A549 (cell line): ENCODE results near the gene TNFSF11. TPM values are rescaled to one million over a fixed set of nuclear protein-coding genes. Genes with fewer than 3 reads are reported as not detected.

Source experiments
- ATAC-seq, 2 experiments: fragments of 200-7000 bp in 1 of 2; fragments of >200 bp in 1 of 2; cut with Nextera tagmentation in 1 of 2; cut with Tn5 transposase in 1 of 2; 3 replicates each; pipeline versions ENCODE4 v1.8.0 to v1.9.1; 2018 to 2020; ENCODE audit warnings: mild to moderate bottlenecking in 1 of 2, moderate library complexity in 1 of 2
- CTCF ChIA-PET: fragments of 300-600 bp; sonication (Branson Sonifier 250); formaldehyde crosslinking; extraction: SDS; loops from one replicate; lab custom pipeline; 2021; ENCODE audit warnings: antibody characterized with exemption, inconsistent platforms; lab: Yijun Ruan, JAX
- POLR2A ChIA-PET: fragments of 350-600 bp; formaldehyde crosslinking; extraction: SDS; loops from one replicate; lab custom pipeline; 2021; ENCODE audit warnings: antibody characterized with exemption, inconsistent platforms; lab: Yijun Ruan, JAX
- DNase-seq, 2 experiments: peaks; one replicate each; pipeline versions ENCODE4 v3.0.0 to v3.0.0-alpha.2; 2011 to 2016; ENCODE audit warnings: low read depth in 1 of 2, low spot score in 1 of 2
- FAIRE-seq: peaks from 2 replicates; lab custom pipeline; 2011; peaks lifted over from hg19 to GRCh38; lab: Jason Lieb, UNC
- H3K27ac ChIP-seq, 2 experiments: fragments of >200 bp; sonication (Bioruptor Twin); formaldehyde crosslinking; 3 replicates each; pipeline ENCODE4 v1.5.1; 2016 to 2017
- H3K4me1 ChIP-seq: fragments of >200 bp; sonication (Bioruptor Twin); formaldehyde crosslinking; 3 replicates; pipeline ENCODE4 v1.6.1; 2016
- H3K4me2 ChIP-seq: fragments of >200 bp; sonication (Bioruptor Twin); formaldehyde crosslinking; 3 replicates; pipeline ENCODE4 v1.6.1; 2016
- H3K4me3 ChIP-seq: fragments of >200 bp; sonication (Bioruptor Twin); formaldehyde crosslinking; 3 replicates; pipeline ENCODE4 v1.5.1; 2016
- H3K9me3 ChIP-seq: fragments of >200 bp; sonication (Bioruptor Twin); formaldehyde crosslinking; 3 replicates; pipeline ENCODE4 v1.6.1; 2016
- CEBPB ChIP-seq, 2 experiments: fragments of >200 bp in 1 of 2; sonication (Bioruptor Twin) in 1 of 2; formaldehyde crosslinking in 1 of 2; IDR thresholded peaks; 2 replicates each; pipeline ENCODE4 v1.6.1; 2012 to 2016
- CHD2 ChIP-seq: fragments of 150-350 bp; IDR thresholded peaks from 2 replicates; pipeline ENCODE4 v1.6.1; 2014; ENCODE audit warnings: low read length; ENCODE audit not compliant: partially characterized antibody
- CTCF ChIP-seq: fragments of >200 bp; sonication (Bioruptor Twin); formaldehyde crosslinking; IDR thresholded peaks from 3 replicates; pipeline ENCODE4 v1.5.1; 2016
- FOXS1 ChIP-seq: fragments of 250-450 bp; sonication (Bioruptor Pico); IDR thresholded peaks from 2 replicates; pipeline ENCODE4 v1.5.0; 2020; ENCODE audit warnings: mild to moderate bottlenecking, moderate library complexity
- HES2 ChIP-seq: fragments of >200 bp; sonication (Bioruptor Twin); formaldehyde crosslinking; IDR thresholded peaks from 2 replicates; pipeline ENCODE4 v1.6.1; 2016
- HEYL ChIP-seq: fragments of 250-450 bp; sonication (Bioruptor Pico); IDR thresholded peaks from 2 replicates; pipeline ENCODE4 v1.8.0; 2021; ENCODE audit warnings: mild to moderate bottlenecking, moderate library complexity
- HOXB13 ChIP-seq: fragments of 250-450 bp; sonication (Bioruptor Pico); IDR thresholded peaks from 2 replicates; pipeline ENCODE4 v1.5.0; 2020; ENCODE audit warnings: low read depth, mild to moderate bottlenecking, moderate library complexity
- KDM5A ChIP-seq: fragments of 200-600 bp; sonication (generic); IDR thresholded peaks from 2 replicates; pipeline ENCODE4 v1.6.1; 2016; ENCODE audit warnings: antibody characterized with exemption, mild to moderate bottlenecking
- SMC3 ChIP-seq: fragments of >200 bp; sonication (Bioruptor Twin); formaldehyde crosslinking; IDR thresholded peaks from 3 replicates; pipeline ENCODE4 v1.6.1; 2018; ENCODE audit warnings: inconsistent platforms
- SREBF2 ChIP-seq: fragments of 450-650 bp; IDR thresholded peaks from 2 replicates; pipeline ENCODE4 v1.6.1; 2014; ENCODE audit warnings: mild to moderate bottlenecking, moderate library complexity
- TP53 ChIP-seq: fragments of 250-450 bp; sonication (Bioruptor Pico); IDR thresholded peaks from 2 replicates; pipeline ENCODE4 v1.5.0; 2021; ENCODE audit warnings: mild to moderate bottlenecking, moderate library complexity
- ZSCAN20 ChIP-seq: fragments of 250-450 bp; sonication (Bioruptor Pico); IDR thresholded peaks from 2 replicates; pipeline ENCODE4 v1.8.0; 2022; ENCODE audit warnings: mild to moderate bottlenecking, moderate library complexity
- WGBS: methylation state at CpG from one replicate; pipeline ENCODE4 v1.1.6; 2017; ENCODE audit errors: missing lambda C conversion rate; 5-methylcytosine and 5-hydroxymethylcytosine counted together
- polyA plus RNA-seq, 4 experiments: library from polyadenylated mRNA; depleted of rRNA in 3 of 4; stranded (reverse); fragments of >200 nt; fragmentation: RNase III in 1 of 4; extraction: RNeasy Plus Mini Kit Qiagen cat#74134 plus additional on column Dnase treatment in 1 of 4; gene quantifications; 2 replicates in 3 of 4; 3 replicates in 1 of 4; pipeline ENCODE4 v1.2.3, GENCODE V29; 2011 to 2017
- TF ChIP-seq, protein P1 (sequence below): IDR thresholded peaks from 2 replicates; pipeline ENCODE4 v1.6.1; 2012
- TF ChIP-seq, protein P2 (sequence below): IDR thresholded peaks from 2 replicates; pipeline ENCODE4 v1.6.1; 2012; ENCODE audit warnings: low read depth, borderline replicate concordance
- TF ChIP-seq, protein P3 (sequence below): fragments of 250-450 bp; sonication (Bioruptor Pico); IDR thresholded peaks from 2 replicates; pipeline ENCODE4 v1.5.0; 2021; ENCODE audit warnings: mild to moderate bottlenecking, moderate library complexity, borderline replicate concordance
- TF ChIP-seq, protein P4 (sequence below): fragments of 150-350 bp; IDR thresholded peaks from 2 replicates; pipeline ENCODE4 v1.6.1; 2014; ENCODE audit warnings: low read depth, mild to moderate bottlenecking, low read length

TNFSF11 gene
- polyA plus RNA-seq, 2 of the 4 experiments (the other 2 are of a cell fraction) = not detected

- Histone ChIP-seq H3K27ac (no peak overlapping the region), H3K9me3 (no peaks in the 10 kb centered on the region), H3K4me3 (no peak overlapping the region), H3K4me2 (no peak overlapping the region), H3K4me1 (no peaks in the 10 kb centered on the region)
- ATAC-seq = no peak
- POLR2A ChIA-PET = no interaction called here
- DNase-seq = no peak
- TF ChIP-seq ZSCAN20 (CRISPR knock-in tag) (no peak), HES2 (no peak), TP53 (CRISPR knock-in tag) (no peak), CTCF (no peak), SMC3 (no peak)
- TF ChIP-seq, protein P1, sequence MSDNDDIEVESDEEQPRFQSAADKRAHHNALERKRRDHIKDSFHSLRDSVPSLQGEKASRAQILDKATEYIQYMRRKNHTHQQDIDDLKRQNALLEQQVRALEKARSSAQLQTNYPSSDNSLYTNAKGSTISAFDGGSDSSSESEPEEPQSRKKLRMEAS = no peak
- 6% methylated on average over 2 of the region's 2 CpGs for WGBS
- CTCF ChIA-PET = no interaction called here
- no peak for FAIRE-seq
Observed at GRCh38 chr13:42623916-42624315, 50.0 kb downstream of the TNFSF11 start.

DNA sequence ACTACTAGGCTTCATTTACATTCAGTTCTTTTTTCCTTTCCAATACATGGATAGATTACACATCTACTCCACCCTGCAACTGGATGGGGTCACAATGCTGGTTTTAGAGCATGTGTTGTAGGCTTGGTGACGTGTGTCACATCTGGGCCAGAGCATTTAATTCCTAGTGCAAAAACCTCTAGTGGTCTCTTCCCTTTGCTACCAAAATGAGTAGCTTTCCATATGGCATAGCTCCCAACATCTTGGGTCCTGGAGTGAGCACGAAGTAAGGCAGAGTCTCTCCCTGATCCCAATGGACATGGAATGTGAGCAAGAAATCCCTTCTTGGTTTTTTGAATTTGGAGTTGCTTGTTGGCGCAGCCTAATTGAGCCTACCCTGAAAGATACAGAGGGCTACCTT lies 51.7 kb downstream of the TNFSF11 start:
- no peak for FAIRE-seq
- Histone ChIP-seq H3K4me3 (no peak overlapping the region), H3K4me2 (no peak overlapping the region)
- CTCF ChIA-PET = interaction anchor here (1.3 kb wide), 1 partner anchor 30 kb away, joined by 4 read pairs; no protein-coding TSS in a partner anchor
- TF ChIP-seq FOXS1 (CRISPR knock-in tag) (no peak), CEBPB (IDR thresholded peaks at IDR 0.05) (no peak), CTCF (no peak), HEYL (CRISPR knock-in tag) (no peak), HOXB13 (CRISPR knock-in tag) (no peak), SREBF2 (no peak), CHD2 (no peak), KDM5A (no peak)
- TF ChIP-seq, protein P2, sequence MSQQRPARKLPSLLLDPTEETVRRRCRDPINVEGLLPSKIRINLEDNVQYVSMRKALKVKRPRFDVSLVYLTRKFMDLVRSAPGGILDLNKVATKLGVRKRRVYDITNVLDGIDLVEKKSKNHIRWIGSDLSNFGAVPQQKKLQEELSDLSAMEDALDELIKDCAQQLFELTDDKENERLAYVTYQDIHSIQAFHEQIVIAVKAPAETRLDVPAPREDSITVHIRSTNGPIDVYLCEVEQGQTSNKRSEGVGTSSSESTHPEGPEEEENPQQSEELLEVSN = no peak
- TF ChIP-seq, protein P3, sequence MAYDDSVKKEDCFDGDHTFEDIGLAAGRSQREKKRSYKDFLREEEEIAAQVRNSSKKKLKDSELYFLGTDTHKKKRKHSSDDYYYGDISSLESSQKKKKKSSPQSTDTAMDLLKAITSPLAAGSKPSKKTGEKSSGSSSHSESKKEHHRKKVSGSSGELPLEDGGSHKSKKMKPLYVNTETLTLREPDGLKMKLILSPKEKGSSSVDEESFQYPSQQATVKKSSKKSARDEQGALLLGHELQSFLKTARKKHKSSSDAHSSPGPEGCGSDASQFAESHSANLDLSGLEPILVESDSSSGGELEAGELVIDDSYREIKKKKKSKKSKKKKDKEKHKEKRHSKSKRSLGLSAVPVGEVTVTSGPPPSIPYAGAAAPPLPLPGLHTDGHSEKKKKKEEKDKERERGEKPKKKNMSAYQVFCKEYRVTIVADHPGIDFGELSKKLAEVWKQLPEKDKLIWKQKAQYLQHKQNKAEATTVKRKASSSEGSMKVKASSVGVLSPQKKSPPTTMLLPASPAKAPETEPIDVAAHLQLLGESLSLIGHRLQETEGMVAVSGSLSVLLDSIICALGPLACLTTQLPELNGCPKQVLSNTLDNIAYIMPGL (CRISPR knock-in tag) = no peak
- TF ChIP-seq, protein P4, sequence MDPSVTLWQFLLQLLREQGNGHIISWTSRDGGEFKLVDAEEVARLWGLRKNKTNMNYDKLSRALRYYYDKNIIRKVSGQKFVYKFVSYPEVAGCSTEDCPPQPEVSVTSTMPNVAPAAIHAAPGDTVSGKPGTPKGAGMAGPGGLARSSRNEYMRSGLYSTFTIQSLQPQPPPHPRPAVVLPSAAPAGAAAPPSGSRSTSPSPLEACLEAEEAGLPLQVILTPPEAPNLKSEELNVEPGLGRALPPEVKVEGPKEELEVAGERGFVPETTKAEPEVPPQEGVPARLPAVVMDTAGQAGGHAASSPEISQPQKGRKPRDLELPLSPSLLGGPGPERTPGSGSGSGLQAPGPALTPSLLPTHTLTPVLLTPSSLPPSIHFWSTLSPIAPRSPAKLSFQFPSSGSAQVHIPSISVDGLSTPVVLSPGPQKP = no peak
- TF ChIP-seq, protein P1 = no peak
- TF ChIP-seq, all 56 proteins: peak for 0
- WGBS = 31% methylated on average over 3 of the region's 3 CpGs
- H3K9me3 ChIP-seq = no peaks in the 10 kb centered on the region
- ATAC-seq (no peak), DNase-seq (no peak)
- no peak overlapping the region for H3K27ac ChIP-seq
- POLR2A ChIA-PET = no interaction called here
- no peaks in the 10 kb centered on the region for H3K4me1 ChIP-seq
